CD4-positive, alpha-beta T cell treated with Interleukin-4 for 1 hour (primary cell): Measurements from ENCODE around the gene ITGB5.
"Not testable (repeated sequence)": the region's sequence is repeated elsewhere in the genome, so short reads cannot be mapped to it uniquely, and the experiment has no call there.

ENCODE experiments used
- DNase-seq, 2 donors: peaks; one replicate each; pipeline ENCODE4 v3.0.0-alpha.2; 2020 to 2022

ITGB5 gene

GRCh38 chr3:124812291-124813265, 74.6 kb downstream of the ITGB5 start:
- no peak for DNase-seq

GRCh38 chr3:124811436-124811835, 75.7 kb downstream of the ITGB5 start:
- DNase-seq = no peak

GRCh38 chr3:124810970-124811369, 76.2 kb downstream of the ITGB5 start:
- DNase-seq = no peak

- DNase-seq = no peak
These were observed 78.1 kb downstream of the ITGB5 start for GRCh38 chr3:124809039-124809438.

- DNase-seq = no peak
These were observed 81.5 kb downstream of the ITGB5 start for GRCh38 chr3:124805671-124806070.

GRCh38 chr3:124804875-124805274, 82.3 kb downstream of the ITGB5 start:
- DNase-seq = no peak

- DNase-seq = no peak
These were observed 84.5 kb downstream of the ITGB5 start for GRCh38 chr3:124802702-124803101.

GRCh38 chr3:124802061-124802698, 85.0 kb downstream of the ITGB5 start:
- DNase-seq = no peak

GRCh38 chr3:124800511-124801258, 86.5 kb downstream of the ITGB5 start:
- DNase-seq = no peak

GRCh38 chr3:124800076-124800475, 87.1 kb downstream of the ITGB5 start:
- DNase-seq = no peak

GRCh38 chr3:124799676-124800075, 87.5 kb downstream of the ITGB5 start:
- no peak for DNase-seq

GRCh38 chr3:124797426-124797945, 89.7 kb downstream of the ITGB5 start:
- DNase-seq = no peak

GRCh38 chr3:124796477-124796876, 90.7 kb downstream of the ITGB5 start:
- no peak for DNase-seq

- DNase-seq = no peak
These were observed 94.0 kb downstream of the ITGB5 start for GRCh38 chr3:124793054-124793739.

- DNase-seq = no peak
These were observed 94.7 kb downstream of the ITGB5 start for GRCh38 chr3:124792341-124793040.

- DNase-seq = no peak
These were observed 95.5 kb downstream of the ITGB5 start for GRCh38 chr3:124791639-124792151.

- DNase-seq = no peak
These were observed 96.0 kb downstream of the ITGB5 start for GRCh38 chr3:124791142-124791541.

- DNase-seq = not testable (repeated sequence)
These were observed 98.1 kb downstream of the ITGB5 start for GRCh38 chr3:124789103-124789502.

- no peak for DNase-seq
These were observed 98.9 kb downstream of the ITGB5 start for GRCh38 chr3:124788254-124788745.

GRCh38 chr3:124787476-124788195, 99.5 kb downstream of the ITGB5 start:
- DNase-seq = no peak
